Ecto neural progenitor cell (in vitro differentiated cells): ENCODE measurements around the gene NTRK1.
"Not testable (repeated sequence)": the region's sequence is repeated elsewhere in the genome, so short reads cannot be mapped to it uniquely, and the experiment has no call there.

Experiments used
- DNase-seq: peaks from one replicate; pipeline ENCODE4 v3.0.0-alpha.2; 2018; ENCODE audit warnings: low spot score

NTRK1 gene

GRCh38 chr1:156913809-156914387 is 53.2 kb downstream of the NTRK1 start:
- no peak for DNase-seq

- no peak for DNase-seq
Observed at GRCh38 chr1:156914440-156914856, 53.8 kb downstream of the NTRK1 start.

- DNase-seq: peak; percentile 96
Observed at GRCh38 chr1:156920233-156921052, 59.8 kb downstream of the NTRK1 start, which contains the start of gene LRRC71. Gene LRRC71 (plus strand): TSS chr1:156920632. CDS start chr1:156920804, 172 bp downstream.

- DNase-seq: no peak
Observed at GRCh38 chr1:156921053-156921529, 60.4 kb downstream of the NTRK1 start.

- DNase-seq: no peak
Observed at GRCh38 chr1:156922986-156923669, 62.5 kb downstream of the NTRK1 start.

- no peak for DNase-seq
Observed at GRCh38 chr1:156923670-156924477, 63.2 kb downstream of the NTRK1 start.

- DNase-seq: no peak
Observed at GRCh38 chr1:156924478-156925153, 64.0 kb downstream of the NTRK1 start.

GRCh38 chr1:156925154-156926010 is 64.7 kb downstream of the NTRK1 start:
- no peak for DNase-seq

GRCh38 chr1:156926175-156926574 is 65.5 kb downstream of the NTRK1 start:
- DNase-seq: no peak

GRCh38 chr1:156926695-156927094 is 66.0 kb downstream of the NTRK1 start:
- not testable (repeated sequence) for DNase-seq

- DNase-seq: peak; percentile 90
Observed at GRCh38 chr1:156927215-156928042, 66.8 kb downstream of the NTRK1 start.

GRCh38 chr1:156928043-156928602 is 67.5 kb downstream of the NTRK1 start:
- no peak for DNase-seq

- DNase-seq: no peak
Observed at GRCh38 chr1:156929596-156930238, 69.1 kb downstream of the NTRK1 start.

GRCh38 chr1:156930483-156930882 is 69.8 kb downstream of the NTRK1 start:
- no peak for DNase-seq
